SH-SY5Y (cell line): ENCODE results near the gene ZNF641.

Source experiments
- GATA2 ChIP-seq: IDR thresholded peaks from 2 replicates; pipeline ENCODE4 v1.6.1; 2011; ENCODE audit warnings: mild to moderate bottlenecking, low read depth, low read length
- GATA3 ChIP-seq: IDR thresholded peaks from 2 replicates; pipeline ENCODE4 v1.6.1; 2011; ENCODE audit warnings: low read depth, mild to moderate bottlenecking, low read length, moderate library complexity

DNA sequence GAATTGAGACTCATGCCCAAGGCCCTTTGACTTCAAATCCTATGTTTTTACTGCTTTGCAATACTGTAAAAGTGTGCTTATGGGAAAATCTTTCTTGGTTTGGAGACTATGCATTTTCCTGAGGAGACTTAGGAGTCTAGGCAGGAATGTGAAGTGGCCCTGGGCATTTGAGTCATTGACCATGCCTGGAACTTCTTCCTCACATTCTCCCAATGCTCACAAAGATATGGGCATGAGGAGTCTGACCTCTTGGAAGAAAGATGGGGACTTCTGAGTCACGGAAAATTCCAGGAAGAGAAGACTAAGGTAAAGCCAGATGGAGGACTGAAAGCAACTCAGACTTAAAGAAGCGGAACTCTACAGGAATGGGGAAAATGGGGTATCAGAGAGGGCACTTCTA, 38.2 kb upstream of the ZNF641 start:
- TF ChIP-seq GATA3 (no peak), GATA2 (no peak)
